Testis (tissue), 2 donors: Measurements from ENCODE around the gene ZIC1.

Source experiments
- CTCF ChIP-seq, 3 experiments: fragments of 450-650 bp in 2 of 3; fragments of 200-600 bp in 1 of 3; sonication (generic) in 1 of 3; IDR thresholded peaks; one replicate each; pipeline ENCODE4 v1.5.1; 2016 to 2019; ENCODE audit warnings: antibody characterized with exemption in 3 of 3, mild to moderate bottlenecking in 2 of 3, moderate library complexity in 1 of 3
- POLR2A ChIP-seq: fragments of 450-650 bp; IDR thresholded peaks from one replicate; pipeline ENCODE4 v1.6.1; 2017; ENCODE audit warnings: antibody characterized with exemption, mild to moderate bottlenecking, moderate library complexity

DNA sequence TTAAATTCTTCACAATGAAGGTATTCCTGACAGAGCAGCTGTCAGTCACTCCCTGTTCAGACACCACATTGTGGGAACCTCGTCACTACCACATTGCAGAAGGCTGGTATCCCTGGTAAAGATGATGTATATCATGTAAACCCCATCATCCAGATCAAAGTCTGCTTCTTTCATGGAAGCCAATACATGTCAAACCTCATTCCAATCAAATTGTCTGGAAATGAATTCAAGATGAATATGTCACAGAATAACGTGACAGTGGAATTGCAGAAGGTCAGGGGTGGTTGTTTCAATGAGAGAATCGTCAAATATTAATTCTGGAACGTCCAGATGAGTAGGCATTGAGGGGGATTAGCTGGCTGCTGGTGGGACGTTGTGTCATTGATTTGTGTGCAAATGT lies 7.0 kb upstream of the ZIC1 start:
- no peak for TF ChIP-seq CTCF (IDR thresholded peaks at IDR 0.05)
- no peak for TF ChIP-seq POLR2A
